CD4-positive, alpha-beta T cell (primary cell): ENCODE measurements around the gene ZNF438. TPM values are rescaled to one million over a fixed set of nuclear protein-coding genes. Genes with fewer than 3 reads are reported as not detected.
"Not testable (repeated sequence)": the region's sequence is repeated elsewhere in the genome, so short reads cannot be mapped to it uniquely, and the experiment has no call there.

Source experiments
- ATAC-seq: fragments of 200-7000 bp; cut with Tn5 transposase; one replicate; pipeline ENCODE4 v1.10.0; 2022; ENCODE audit warnings: mild to moderate bottlenecking; ENCODE audit not compliant: poor library complexity
- CTCF ChIA-PET: fragments of 350-600 bp; sonication (Branson Sonifier 250); formaldehyde crosslinking; loops from one replicate; lab custom pipeline; 2021; ENCODE audit warnings: antibody characterized with exemption, inconsistent platforms; lab: Charles Lee
- POLR2A ChIA-PET: fragments of 350-600 bp; sonication (Branson Sonifier 250); formaldehyde crosslinking; loops from one replicate; lab custom pipeline; 2021; ENCODE audit warnings: antibody characterized with exemption, inconsistent platforms; lab: Charles Lee
- DNase-seq, 14 experiments: peaks; one replicate each; pipeline ENCODE4 v3.0.0-alpha.2; 2013 to 2020; ENCODE audit warnings: mixed read lengths in 2 of 14
- H3K27ac ChIP-seq, 2 donors: one replicate each; pipeline versions ENCODE4 v1.5.1 to v1.7.0; 2013; ENCODE audit warnings: low read length in 2 of 2, low read depth in 1 of 2, mild to moderate bottlenecking in 1 of 2
- H3K27me3 ChIP-seq, 2 experiments: 1 replicate in 1 of 2; 2 replicates in 1 of 2; pipeline versions ENCODE4 v1.6.1 to v1.7.0; 2013; ENCODE audit warnings: low read length in 2 of 2, control low read depth in 1 of 2, mild to moderate bottlenecking in 1 of 2, moderate library complexity in 1 of 2; ENCODE audit not compliant: insufficient read depth in 2 of 2, control insufficient read depth in 1 of 2
- H3K36me3 ChIP-seq: one replicate; pipeline ENCODE4 v1.6.1; 2013; ENCODE audit warnings: low read length, control low read depth; ENCODE audit not compliant: insufficient read depth
- H3K4me1 ChIP-seq: one replicate; pipeline ENCODE4 v1.6.1; 2013; ENCODE audit warnings: low read length, control low read depth; ENCODE audit not compliant: insufficient read depth
- H3K4me3 ChIP-seq: one replicate; pipeline ENCODE4 v1.5.1; 2013; ENCODE audit warnings: mild to moderate bottlenecking, low read length, moderate library complexity
- H3K9me3 ChIP-seq, 2 experiments: 1 replicate in 1 of 2; 2 replicates in 1 of 2; pipeline versions ENCODE4 v1.6.1 to v1.7.0; 2013; ENCODE audit warnings: low read length in 2 of 2, mild to moderate bottlenecking in 2 of 2, control low read depth in 1 of 2, moderate library complexity in 1 of 2; ENCODE audit not compliant: control insufficient read depth in 1 of 2, insufficient read depth in 1 of 2
- H3K27ac Mint-ChIP-seq: one replicate; pipeline ENCODE4 v1.8.0; 2020; ENCODE audit warnings: mixed read lengths
- H3K27me3 Mint-ChIP-seq: one replicate; pipeline ENCODE4 v1.8.0; 2021; ENCODE audit warnings: mixed read lengths
- H3K36me3 Mint-ChIP-seq: one replicate; pipeline ENCODE4 v1.8.0; 2021; ENCODE audit warnings: low read depth, mixed read lengths
- H3K4me1 Mint-ChIP-seq: one replicate; pipeline ENCODE4 v1.8.0; 2021; ENCODE audit warnings: low read depth, mixed read lengths
- H3K4me3 Mint-ChIP-seq: one replicate; pipeline ENCODE4 v1.8.0; 2020; ENCODE audit warnings: mild to moderate bottlenecking, mixed read lengths
- H3K9me3 Mint-ChIP-seq: one replicate; pipeline ENCODE4 v1.8.0; 2020; ENCODE audit warnings: mixed read lengths
- CTCF ChIP-seq: fragments of 200-600 bp; IDR thresholded peaks from one replicate; pipeline ENCODE4 v1.8.0; 2022; ENCODE audit warnings: antibody characterized with exemption, mild to moderate bottlenecking
- intact Hi-C, 2 experiments: fragments of 100-400 bp; cut with DNase I in 1 of 2; cut with micrococcal nuclease in 1 of 2; formaldehyde crosslinking; loops; one replicate each; pipeline versions ENCODE4 v1.15.1 to v1.9.0; 2023 to 2025; cut with DNase I, micrococcal nuclease
- total RNA-seq, 174 experiments: library from RNA in 2 of 174; stranded (reverse) in 2 of 174; gene quantifications; one replicate each; pipeline ENCODE4 v1.2.3 and lab custom pipeline; 2021 to 2026

Gene ZNF438
- total RNA-seq, 2 experiments from 2014 or later: 1.9 to 2.0 TPM

GRCh38 chr10:31041011-31041410 is 9.3 kb upstream of the ZNF438 start:
- Histone ChIP-seq H3K27ac (no peak overlapping the region), H3K4me1 (no peaks in the 10 kb centered on the region), H3K4me3 (no peak overlapping the region), H3K36me3 (no peaks in the 10 kb centered on the region), H3K9me3 (no peaks in the 10 kb centered on the region), H3K27me3 (no peaks in the 10 kb centered on the region)
- Mint-ChIP-seq H3K4me3 (no peak overlapping the region), H3K4me1 (no peaks in the 10 kb centered on the region), H3K27me3 (no peaks in the 10 kb centered on the region), H3K9me3 (no peaks in the 10 kb centered on the region), H3K27ac (no peak overlapping the region), H3K36me3 (no peaks in the 10 kb centered on the region)
- no peak for TF ChIP-seq CTCF
- intact Hi-C loops: no loop called here
- DNase-seq (no peak), ATAC-seq (no peak)
- ChIA-PET POLR2A (interaction anchor here (1.4 kb wide), 1 partner anchor 9 kb away, joined by 5 read pairs; the partner anchor contains the start of gene ZNF438), CTCF (no interaction called here)

- H3K36me3 ChIP-seq, H3K27me3 Mint-ChIP-seq, H3K4me3 ChIP-seq, DNase-seq, H3K4me1 Mint-ChIP-seq, H3K36me3 Mint-ChIP-seq, H3K27me3 ChIP-seq, H3K4me3 Mint-ChIP-seq, H3K9me3 Mint-ChIP-seq, H3K27ac ChIP-seq, H3K9me3 ChIP-seq, POLR2A ChIA-PET, H3K4me1 ChIP-seq, ATAC-seq: not testable (repeated sequence)
- peak overlapping the region; percentile 21 for H3K27ac Mint-ChIP-seq
- intact Hi-C loops: loop anchor here in 1 of 2 experiments (10.0 kb wide), 2 partner anchors 334 to 684 kb away; no protein-coding TSS in a partner anchor
- CTCF ChIA-PET: interaction anchor here (1.3 kb wide), 1 partner anchor 7 kb away, joined by 3 read pairs; the partner anchor contains the start of gene ZNF438
These were observed 7.3 kb upstream of the ZNF438 start for GRCh38 chr10:31039006-31039405.

GRCh38 chr10:31037749-31038148 is 6.1 kb upstream of the ZNF438 start:
- POLR2A ChIA-PET: interaction anchor here (0.6 kb wide), 1 partner anchor 253 kb away, joined by 3 read pairs; no protein-coding TSS in a partner anchor
- intact Hi-C loops: loop anchor here in 1 of 2 experiments (10.0 kb wide), 2 partner anchors 333 to 683 kb away; no protein-coding TSS in a partner anchor
- H3K36me3 Mint-ChIP-seq: no peaks in the 10 kb centered on the region
- H3K4me1 ChIP-seq: peaks cover 4% of the 10 kb centered on the region
- H3K27me3 Mint-ChIP-seq: no peaks in the 10 kb centered on the region
- H3K4me3 ChIP-seq: no peak overlapping the region
- H3K4me3 Mint-ChIP-seq: no peak overlapping the region
- DNase-seq: no peak
- no peaks in the 10 kb centered on the region for H3K4me1 Mint-ChIP-seq
- CTCF ChIA-PET: no interaction called here
- H3K9me3 Mint-ChIP-seq: no peaks in the 10 kb centered on the region
- H3K27ac ChIP-seq: no peak overlapping the region
- ATAC-seq: no peak
- H3K9me3 ChIP-seq: no peaks in the 10 kb centered on the region
- H3K27me3 ChIP-seq: no peaks in the 10 kb centered on the region
- no peaks in the 10 kb centered on the region for H3K36me3 ChIP-seq
- TF ChIP-seq CTCF: no peak
- H3K27ac Mint-ChIP-seq: no peak overlapping the region

GRCh38 chr10:31036209-31036608 is 4.5 kb upstream of the ZNF438 start:
- H3K27me3 Mint-ChIP-seq: no peaks in the 10 kb centered on the region
- no peaks in the 10 kb centered on the region for H3K9me3 Mint-ChIP-seq
- no peaks in the 10 kb centered on the region for H3K9me3 ChIP-seq
- CTCF ChIA-PET: no interaction called here
- H3K36me3 ChIP-seq: no peaks in the 10 kb centered on the region
- H3K4me3 Mint-ChIP-seq: no peak overlapping the region
- TF ChIP-seq CTCF: no peak
- H3K4me3 ChIP-seq: no peak overlapping the region
- intact Hi-C loops: loop anchor here in 1 of 2 experiments (10.0 kb wide), 2 partner anchors 331 to 681 kb away; no protein-coding TSS in a partner anchor
- H3K36me3 Mint-ChIP-seq: peaks cover 9% of the 10 kb centered on the region
- POLR2A ChIA-PET: no interaction called here
- no peak for ATAC-seq
- H3K4me1 ChIP-seq: peaks cover 17% of the 10 kb centered on the region
- peaks cover 12% of the 10 kb centered on the region for H3K4me1 Mint-ChIP-seq
- no peak overlapping the region for H3K27ac ChIP-seq
- no peaks in the 10 kb centered on the region for H3K27me3 ChIP-seq
- no peak overlapping the region for H3K27ac Mint-ChIP-seq
- DNase-seq: no peak
